Measurements from ENCODE around the gene LCE5A. TPM values are rescaled to one million over a fixed set of nuclear protein-coding genes. Genes with fewer than 3 reads are reported as not detected.

Gene LCE5A
- total RNA-seq, 1 experiment from 2014 or later = not detected

GRCh38 chr1:152516082-152516481, 5.5 kb downstream of the LCE5A start:
- H3K9me3 ChIP-seq (ENCODE audit: control insufficient read depth, insufficient read depth, low read depth, low read length) = no peaks in the 10 kb centered on the region
- ATAC-seq = no peak
- no TSS peak for BruUV-seq (replicated peaks)
- H3K27ac ChIP-seq (ENCODE audit: low read length) = no peak overlapping the region
- intact Hi-C loops (cut with micrococcal nuclease; ENCODE audit: unreplicated experiment) (no loop called here), in situ Hi-C loops (cut with HindIII; ENCODE audit: low pct_unique_long_range_greater_than_20kb, low sequenced_read_pairs) (no loop called here)
- CTCF ChIA-PET = no interaction called here
- H3K4me3 ChIP-seq (ENCODE audit: low read depth in 2 of 2, low read length in 2 of 2) = no peak overlapping the region
- TF ChIP-seq POLR2AphosphoS5 (IDR thresholded peaks at IDR 0.05; ENCODE audit: low read depth, low read length) (no peak), TCF7L2 (IDR thresholded peaks at IDR 0.05; ENCODE audit: low read depth, low read length) (no peak), CTCF (IDR thresholded peaks at IDR 0.05) (no peak), SIN3A (IDR thresholded peaks at IDR 0.05; ENCODE audit: borderline replicate concordance, insufficient read depth, low read depth, low read length) (no peak), REST (IDR thresholded peaks at IDR 0.05; ENCODE audit: insufficient read depth in 1 of 2, low read depth in 2 of 2, low read length in 1 of 2) (no peak)
- H3K4me1 ChIP-seq (ENCODE audit: control insufficient read depth, insufficient read depth, low read length) = no peaks in the 10 kb centered on the region; the same call in 1 of the 2 replicates
- DNase-seq (ENCODE audit: low read depth, low spot score) = no peak
- POLR2A ChIA-PET = no interaction called here
- H3K36me3 ChIP-seq (ENCODE audit: control insufficient read depth, insufficient read depth, low read length) = no peaks in the 10 kb centered on the region
- H3K27me3 ChIP-seq (ENCODE audit: control insufficient read depth, insufficient read depth, low read length) = peaks cover 35% of the 10 kb centered on the region

GRCh38 chr1:152517237-152517811, 6.7 kb downstream of the LCE5A start:
- TF ChIP-seq SIN3A (IDR thresholded peaks at IDR 0.05; ENCODE audit: borderline replicate concordance, insufficient read depth, low read depth, low read length) = no peak
- TF ChIP-seq REST (IDR thresholded peaks at IDR 0.05; ENCODE audit: insufficient read depth in 1 of 2, low read depth in 2 of 2, low read length in 1 of 2) = no peak
- TF ChIP-seq TCF7L2 (IDR thresholded peaks at IDR 0.05; ENCODE audit: low read depth, low read length) = no peak
- no peak for TF ChIP-seq CTCF (IDR thresholded peaks at IDR 0.05)
- no peak for TF ChIP-seq POLR2AphosphoS5 (IDR thresholded peaks at IDR 0.05; ENCODE audit: low read depth, low read length)
- H3K27me3 ChIP-seq (ENCODE audit: control insufficient read depth, insufficient read depth, low read length) = peaks cover 35% of the 10 kb centered on the region
- no peaks in the 10 kb centered on the region; the same call in 1 of the 2 replicates for H3K4me1 ChIP-seq (ENCODE audit: control insufficient read depth, insufficient read depth, low read length)
- in situ Hi-C loops (cut with HindIII; ENCODE audit: low pct_unique_long_range_greater_than_20kb, low sequenced_read_pairs) (no loop called here), intact Hi-C loops (cut with micrococcal nuclease; ENCODE audit: unreplicated experiment) (no loop called here)
- H3K27ac ChIP-seq (ENCODE audit: low read length) = no peak overlapping the region
- no TSS peak for BruUV-seq (replicated peaks)
- no peaks in the 10 kb centered on the region for H3K36me3 ChIP-seq (ENCODE audit: control insufficient read depth, insufficient read depth, low read length)
- ChIA-PET CTCF (no interaction called here), POLR2A (no interaction called here)
- no peak for ATAC-seq
- H3K4me3 ChIP-seq (ENCODE audit: low read depth in 2 of 2, low read length in 2 of 2) = no peak overlapping the region
- no peak for DNase-seq (ENCODE audit: low read depth, low spot score)
- H3K9me3 ChIP-seq (ENCODE audit: control insufficient read depth, insufficient read depth, low read depth, low read length) = no peaks in the 10 kb centered on the region
